ENCODE measurements around the gene TGFBR3L.

The TGFBR3L gene

GRCh38 chr19:7904074-7905020 lies 10.3 kb upstream of the TGFBR3L start:
- DNase-seq (ENCODE audit: low read depth), result no peak

- DNase-seq (ENCODE audit: low read depth), result no peak
These were observed 9.4 kb upstream of the TGFBR3L start for GRCh38 chr19:7905268-7905667.

GRCh38 chr19:7905859-7906258 lies 8.8 kb upstream of the TGFBR3L start:
- no peak for DNase-seq (ENCODE audit: low read depth)

GRCh38 chr19:7907122-7907521 lies 7.5 kb upstream of the TGFBR3L start:
- DNase-seq (ENCODE audit: low read depth), result no peak

- no peak for DNase-seq (ENCODE audit: low read depth)
These were observed 7.1 kb upstream of the TGFBR3L start for GRCh38 chr19:7907544-7907943.

GRCh38 chr19:7908078-7908699 lies 6.4 kb upstream of the TGFBR3L start:
- no peak for DNase-seq (ENCODE audit: low read depth)

GRCh38 chr19:7908742-7909461 lies 5.7 kb upstream of the TGFBR3L start:
- DNase-seq (ENCODE audit: low read depth), result no peak

GRCh38 chr19:7909471-7910067 lies 5.1 kb upstream of the TGFBR3L start:
- no peak for DNase-seq (ENCODE audit: low read depth)

GRCh38 chr19:7910321-7911161 lies 4.1 kb upstream of the TGFBR3L start:
- no peak for DNase-seq (ENCODE audit: low read depth)

- no peak for DNase-seq (ENCODE audit: low read depth)
These were observed 3.0 kb upstream of the TGFBR3L start for GRCh38 chr19:7911508-7912143.

GRCh38 chr19:7912144-7912696 lies 2.4 kb upstream of the TGFBR3L start:
- no peak for DNase-seq (ENCODE audit: low read depth)

GRCh38 chr19:7912697-7913564 lies 1.7 kb upstream of the TGFBR3L start:
- DNase-seq (ENCODE audit: low read depth), result no peak

- no peak for DNase-seq (ENCODE audit: low read depth)
These were observed 978 bp upstream of the TGFBR3L start for GRCh38 chr19:7913652-7914051.

- DNase-seq (ENCODE audit: low read depth), result no peak
These were observed 531 bp upstream of the TGFBR3L start for GRCh38 chr19:7914099-7914498.

GRCh38 chr19:7915250-7916102 lies 846 bp downstream of the TGFBR3L start:
- DNase-seq (ENCODE audit: low read depth), result no peak

GRCh38 chr19:7916103-7916954 lies 1.7 kb downstream of the TGFBR3L start:
- DNase-seq (ENCODE audit: low read depth), result no peak

- no peak for DNase-seq (ENCODE audit: low read depth)
These were observed 2.3 kb downstream of the TGFBR3L start for GRCh38 chr19:7916955-7917266.

Measured in HS-5 (cell line).